KMS-11 (cell line): ENCODE results near the gene ARHGEF17.

ENCODE experiments used
- H2AFZ ChIP-seq: fragments of 200-600 bp; sonication (generic); 2 replicates; pipeline ENCODE4 v1.6.1; 2016; ENCODE audit warnings: antibody characterized with exemption, mixed run types, low read depth
- H3K27ac ChIP-seq: fragments of 200-600 bp; sonication (generic); 2 replicates; pipeline ENCODE4 v1.6.1; 2016; ENCODE audit warnings: mild to moderate bottlenecking, mixed run types
- H3K27me3 ChIP-seq: fragments of 200-600 bp; sonication (generic); 2 replicates; pipeline ENCODE4 v1.6.1; 2017; ENCODE audit warnings: mild to moderate bottlenecking, low read depth, mixed run types, moderate library complexity; ENCODE audit not compliant: insufficient read depth
- H3K36me3 ChIP-seq: fragments of 200-600 bp; sonication (generic); 2 replicates; pipeline ENCODE4 v1.6.1; 2017; ENCODE audit warnings: mild to moderate bottlenecking, mixed run types; ENCODE audit not compliant: insufficient read depth
- H3K4me1 ChIP-seq: fragments of 200-600 bp; sonication (generic); 2 replicates; pipeline ENCODE4 v1.6.1; 2016; ENCODE audit warnings: mild to moderate bottlenecking, low read depth, mixed run types; ENCODE audit not compliant: poor library complexity, severe bottlenecking
- H3K4me2 ChIP-seq: fragments of 200-600 bp; sonication (generic); 2 replicates; pipeline ENCODE4 v1.7.0; 2016; ENCODE audit warnings: mild to moderate bottlenecking, mixed run types
- H3K4me3 ChIP-seq: fragments of 200-600 bp; sonication (generic); IDR thresholded peaks from 2 replicates; pipeline ENCODE4 v1.6.1; 2017; ENCODE audit warnings: low read depth, low read length, mixed read lengths; ENCODE audit not compliant: insufficient read depth
- H3K79me2 ChIP-seq: fragments of 200-600 bp; sonication (generic); 2 replicates; pipeline ENCODE4 v1.6.1; 2016; ENCODE audit warnings: low read depth, mixed run types; ENCODE audit not compliant: insufficient read depth
- H3K9ac ChIP-seq: fragments of 200-600 bp; sonication (generic); 2 replicates; pipeline ENCODE4 v1.6.1; 2016; ENCODE audit warnings: mild to moderate bottlenecking, mixed run types
- H4K20me1 ChIP-seq: fragments of 200-600 bp; sonication (generic); 2 replicates; pipeline ENCODE4 v1.6.1; 2016; ENCODE audit warnings: mild to moderate bottlenecking, mixed run types; ENCODE audit not compliant: insufficient read depth
- CTCF ChIP-seq: fragments of 200-600 bp; sonication (generic); conservative IDR thresholded peaks from 2 replicates; pipeline ENCODE4 v1.6.1; 2017; ENCODE audit warnings: low read depth, mild to moderate bottlenecking, antibody characterized with exemption, low read length, moderate library complexity, mixed read lengths

The ARHGEF17 gene

GRCh38 chr11:73293356-73293936, 14.6 kb upstream of the ARHGEF17 start:
- no peaks in the 10 kb centered on the region for H3K79me2 ChIP-seq
- no peaks in the 10 kb centered on the region for H3K36me3 ChIP-seq
- H3K9ac ChIP-seq = no peak overlapping the region
- no peak overlapping the region for H3K4me3 ChIP-seq
- no peaks in the 10 kb centered on the region for H4K20me1 ChIP-seq
- no peak overlapping the region for H2AFZ ChIP-seq
- no peaks in the 10 kb centered on the region for H3K27me3 ChIP-seq
- no peak overlapping the region for H3K4me2 ChIP-seq
- TF ChIP-seq CTCF = no peak
- H3K4me1 ChIP-seq = peaks cover 16% of the 10 kb centered on the region
- no peak overlapping the region for H3K27ac ChIP-seq

- Histone ChIP-seq H3K4me2 (no peak overlapping the region), H2AFZ (no peak overlapping the region), H4K20me1 (no peaks in the 10 kb centered on the region)
Measured at GRCh38 chr11:73294604-73295003, 13.5 kb upstream of the ARHGEF17 start.

GRCh38 chr11:73295241-73295995, 12.7 kb upstream of the ARHGEF17 start:
- Histone ChIP-seq H4K20me1 (no peaks in the 10 kb centered on the region), H3K36me3 (no peaks in the 10 kb centered on the region), H3K79me2 (no peaks in the 10 kb centered on the region), H3K4me2 (no peak overlapping the region), H2AFZ (peak overlapping the region; percentile 39; the same call in 1 of the 2 replicates), H3K4me3 (no peak overlapping the region), H3K27ac (no peak overlapping the region), H3K4me1 (no peaks in the 10 kb centered on the region), H3K27me3 (no peaks in the 10 kb centered on the region), H3K9ac (no peak overlapping the region)
- TF ChIP-seq CTCF = peak; percentile 98

More at GRCh38 chr11:73294604-73295003, 13.5 kb upstream of the ARHGEF17 start:
- no peaks in the 10 kb centered on the region for H3K79me2 ChIP-seq
- no peaks in the 10 kb centered on the region for H3K27me3 ChIP-seq
- H3K4me1 ChIP-seq = peaks cover 5% of the 10 kb centered on the region
- H3K9ac ChIP-seq = no peak overlapping the region
- TF ChIP-seq CTCF = no peak
- H3K4me3 ChIP-seq = no peak overlapping the region
- no peaks in the 10 kb centered on the region for H3K36me3 ChIP-seq
- no peak overlapping the region for H3K27ac ChIP-seq

GRCh38 chr11:73295996-73296318, 12.1 kb upstream of the ARHGEF17 start:
- no peak overlapping the region for H2AFZ ChIP-seq
- H3K9ac ChIP-seq = no peak overlapping the region
- H3K4me2 ChIP-seq = no peak overlapping the region
- no peaks in the 10 kb centered on the region for H3K27me3 ChIP-seq
- H3K36me3 ChIP-seq = no peaks in the 10 kb centered on the region
- H4K20me1 ChIP-seq = no peaks in the 10 kb centered on the region
- no peaks in the 10 kb centered on the region for H3K4me1 ChIP-seq
- no peak overlapping the region for H3K4me3 ChIP-seq
- no peaks in the 10 kb centered on the region for H3K79me2 ChIP-seq
- no peak overlapping the region for H3K27ac ChIP-seq
- TF ChIP-seq CTCF = no peak
